Hepatocyte (in vitro differentiated cells): ENCODE measurements around the gene SHF. TPM values are rescaled to one million over a fixed set of nuclear protein-coding genes. Genes with fewer than 3 reads are reported as not detected.

Experiments used
- DNase-seq: peaks from one replicate; pipeline ENCODE4 v3.0.0-alpha.2; 2016; ENCODE audit warnings: low spot score
- H2AFZ ChIP-seq: fragments of 200-600 bp; sonication (generic); 2 replicates; pipeline ENCODE4 v1.6.0; 2016; ENCODE audit warnings: antibody characterized with exemption, mild to moderate bottlenecking
- H3K27ac ChIP-seq: fragments of 200-600 bp; sonication (generic); 2 replicates; pipeline ENCODE4 v1.5.1; 2016; ENCODE audit warnings: mild to moderate bottlenecking
- H3K27me3 ChIP-seq: fragments of 200-600 bp; sonication (generic); 2 replicates; pipeline ENCODE4 v1.6.1; 2016
- H3K36me3 ChIP-seq: fragments of 200-600 bp; sonication (generic); replicated peaks from 2 replicates; pipeline ENCODE4 v1.5.1; 2016; ENCODE audit warnings: low read depth; ENCODE audit not compliant: insufficient read depth
- H3K4me1 ChIP-seq: fragments of 200-600 bp; sonication (generic); 2 replicates; pipeline ENCODE4 v1.5.1; 2016; ENCODE audit warnings: mild to moderate bottlenecking, moderate library complexity; ENCODE audit not compliant: insufficient read depth
- H3K4me2 ChIP-seq: fragments of 200-600 bp; sonication (generic); 2 replicates; pipeline ENCODE4 v1.6.0; 2016
- H3K4me3 ChIP-seq: fragments of 200-600 bp; sonication (generic); 2 replicates; pipeline ENCODE4 v1.5.1; 2016; ENCODE audit warnings: mild to moderate bottlenecking
- H3K79me2 ChIP-seq: fragments of 200-600 bp; sonication (generic); 2 replicates; pipeline ENCODE4 v1.6.0; 2017; ENCODE audit warnings: mild to moderate bottlenecking
- H3K9me2 ChIP-seq: fragments of 200-600 bp; sonication (generic); replicated peaks from 2 replicates; pipeline ENCODE4 v1.6.0; 2017; ENCODE audit warnings: mild to moderate bottlenecking; ENCODE audit not compliant: insufficient read depth
- H3K9me3 ChIP-seq: fragments of 200-600 bp; sonication (generic); 2 replicates; pipeline ENCODE4 v1.5.1; 2016; ENCODE audit warnings: low read depth, mild to moderate bottlenecking
- H4K20me1 ChIP-seq: fragments of 200-600 bp; sonication (generic); 2 replicates; pipeline ENCODE4 v1.6.0; 2016; ENCODE audit warnings: mild to moderate bottlenecking; ENCODE audit not compliant: insufficient read depth, poor library complexity, severe bottlenecking
- CTCF ChIP-seq: fragments of 200-600 bp; sonication (generic); IDR thresholded peaks from 2 replicates; pipeline ENCODE4 v1.5.1; 2016; ENCODE audit warnings: antibody characterized with exemption, mild to moderate bottlenecking; ENCODE audit not compliant: poor library complexity
- EZH2 ChIP-seq: fragments of 200-600 bp; sonication (generic); IDR thresholded peaks from 2 replicates; pipeline ENCODE4 v1.6.1; 2016; ENCODE audit warnings: antibody characterized with exemption, mild to moderate bottlenecking, borderline replicate concordance
- EZH2phosphoT487 ChIP-seq: fragments of 200-600 bp; sonication (generic); IDR thresholded peaks from one replicate; pipeline ENCODE4 v1.6.1; 2018; ENCODE audit warnings: antibody characterized with exemption, mild to moderate bottlenecking, low read depth, moderate library complexity; ENCODE audit not compliant: unreplicated experiment, severe bottlenecking
- WGBS: methylation state at CpG from one replicate; pipeline ENCODE4 v1.1.6; 2016; ENCODE audit warnings: low lambda C conversion rate; ENCODE audit errors: missing lambda C conversion rate; 5-methylcytosine and 5-hydroxymethylcytosine counted together
- polyA plus RNA-seq: library from polyadenylated mRNA; unstranded; fragments of >200 nt; fragmentation: Nextera tagmentation; extraction: Ambion mirVana; gene quantifications from 2 replicates; pipeline ENCODE4 v1.2.1, GENCODE V29; 2016
- total RNA-seq: library from RNA; depleted of rRNA; stranded (reverse); fragments of >200 nt; gene quantifications from 2 replicates; pipeline ENCODE4 v1.2.3, GENCODE V29; 2014

Gene SHF
- total and polyA plus RNA-seq, 2 experiments from 2014 or later, result 13.3 to 15.0 TPM

DNA sequence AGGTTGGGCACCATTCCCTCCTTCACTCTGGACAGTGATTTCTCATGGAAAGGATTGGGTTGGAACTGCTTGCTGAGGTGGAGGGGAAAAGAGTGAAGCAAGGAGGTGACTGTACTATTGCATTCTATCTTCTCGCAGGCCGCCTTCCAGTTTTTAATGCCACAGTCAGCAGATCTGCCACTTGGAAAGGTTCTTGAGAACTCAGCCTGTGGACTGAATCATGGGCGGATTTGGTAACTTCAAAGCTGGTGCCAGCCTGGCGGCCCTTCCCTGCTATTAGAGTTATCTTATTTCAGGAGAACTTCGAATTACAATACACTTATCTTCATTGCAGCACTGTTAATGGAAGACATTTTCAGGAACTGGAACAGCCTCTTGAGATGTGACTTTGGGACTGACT is 41.2 kb upstream of the SHF start:
- DNase-seq, result no peak
- no peak overlapping the region for H3K4me3 ChIP-seq
- H3K27ac ChIP-seq, result no peak overlapping the region
- no peaks in the 10 kb centered on the region for H3K9me2 ChIP-seq
- no peak overlapping the region for H2AFZ ChIP-seq
- TF ChIP-seq EZH2phosphoT487, result no peak
- no peak for TF ChIP-seq CTCF
- H4K20me1 ChIP-seq, result no peaks in the 10 kb centered on the region
- peaks cover 3% of the 10 kb centered on the region for H3K4me1 ChIP-seq
- no peaks in the 10 kb centered on the region for H3K79me2 ChIP-seq
- no peaks in the 10 kb centered on the region for H3K27me3 ChIP-seq
- 85% methylated on average over 5 of the region's 5 CpGs for WGBS
- H3K4me2 ChIP-seq, result no peak overlapping the region
- H3K36me3 ChIP-seq, result no peaks in the 10 kb centered on the region
- H3K9me3 ChIP-seq, result no peaks in the 10 kb centered on the region

DNA sequence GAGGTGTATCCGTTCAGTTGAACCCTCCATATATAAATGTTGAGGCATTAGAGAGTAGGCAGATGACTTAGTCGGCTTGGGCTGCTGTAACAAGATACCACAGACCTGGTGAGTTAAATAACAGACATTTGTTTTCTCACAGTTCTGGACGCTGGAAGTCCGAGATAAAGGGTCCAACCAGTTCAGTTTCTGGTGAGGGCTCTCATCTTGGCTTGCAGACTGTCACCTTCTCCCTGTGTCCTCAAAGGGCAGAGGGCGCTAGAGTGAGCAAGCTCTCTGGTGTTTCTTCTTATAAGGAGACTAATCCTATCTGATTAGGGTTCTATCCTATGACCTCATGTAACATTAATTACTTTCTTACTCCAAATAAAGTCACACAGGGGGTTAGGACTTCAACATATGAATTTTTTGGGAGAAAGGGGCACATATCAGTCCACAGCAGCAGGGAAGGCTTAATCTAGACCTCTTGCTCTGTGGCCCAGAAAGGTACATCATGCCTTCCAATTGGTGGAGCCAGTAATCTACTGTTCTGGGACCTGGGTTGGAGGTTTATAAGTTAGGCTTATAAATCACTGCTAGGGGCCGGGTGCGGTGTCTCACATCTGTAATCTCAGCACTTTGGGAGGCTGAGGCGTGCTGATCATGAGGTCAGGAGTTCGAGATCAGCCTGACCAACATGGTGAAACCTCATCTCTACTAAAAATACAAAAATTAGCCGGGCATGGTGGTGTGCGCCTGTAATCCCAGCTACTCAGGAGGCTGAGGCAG is 37.9 kb upstream of the SHF start:
- Histone ChIP-seq H3K9me3 (no peaks in the 10 kb centered on the region), H3K4me1 (peaks cover 5% of the 10 kb centered on the region), H4K20me1 (no peaks in the 10 kb centered on the region), H3K9me2 (no peaks in the 10 kb centered on the region), H3K79me2 (no peaks in the 10 kb centered on the region), H3K4me2 (no peak overlapping the region), H3K27ac (peak overlapping the region; percentile 48), H2AFZ (no peak overlapping the region), H3K27me3 (no peaks in the 10 kb centered on the region), H3K36me3 (no peaks in the 10 kb centered on the region), H3K4me3 (no peak overlapping the region)
- 78% methylated on average over 11 of the region's 11 CpGs for WGBS
- no peak for DNase-seq
- TF ChIP-seq EZH2 (no peak), EZH2phosphoT487 (no peak), CTCF (no peak)

- Histone ChIP-seq H3K36me3 (no peaks in the 10 kb centered on the region), H3K4me3 (no peak overlapping the region), H3K9me2 (no peaks in the 10 kb centered on the region), H2AFZ (no peak overlapping the region), H3K9me3 (no peaks in the 10 kb centered on the region), H3K79me2 (no peaks in the 10 kb centered on the region), H4K20me1 (no peaks in the 10 kb centered on the region), H3K27ac (peak overlapping the region; percentile 71), H3K4me2 (no peak overlapping the region), H3K4me1 (peaks cover 5% of the 10 kb centered on the region), H3K27me3 (no peaks in the 10 kb centered on the region)
- 33% methylated on average over 5 of the region's 5 CpGs for WGBS
- DNase-seq, result peak; percentile 56
- no peak for TF ChIP-seq EZH2phosphoT487
- no peak for TF ChIP-seq EZH2
- TF ChIP-seq CTCF, result no peak
Measured at GRCh38 chr15:45224621-45225217, 37.0 kb upstream of the SHF start.
